ENCODE data around the gene CUX1. TPM values are rescaled to one million over a fixed set of nuclear protein-coding genes. Genes with fewer than 3 reads are reported as not detected.

Gene CUX1, protein sequence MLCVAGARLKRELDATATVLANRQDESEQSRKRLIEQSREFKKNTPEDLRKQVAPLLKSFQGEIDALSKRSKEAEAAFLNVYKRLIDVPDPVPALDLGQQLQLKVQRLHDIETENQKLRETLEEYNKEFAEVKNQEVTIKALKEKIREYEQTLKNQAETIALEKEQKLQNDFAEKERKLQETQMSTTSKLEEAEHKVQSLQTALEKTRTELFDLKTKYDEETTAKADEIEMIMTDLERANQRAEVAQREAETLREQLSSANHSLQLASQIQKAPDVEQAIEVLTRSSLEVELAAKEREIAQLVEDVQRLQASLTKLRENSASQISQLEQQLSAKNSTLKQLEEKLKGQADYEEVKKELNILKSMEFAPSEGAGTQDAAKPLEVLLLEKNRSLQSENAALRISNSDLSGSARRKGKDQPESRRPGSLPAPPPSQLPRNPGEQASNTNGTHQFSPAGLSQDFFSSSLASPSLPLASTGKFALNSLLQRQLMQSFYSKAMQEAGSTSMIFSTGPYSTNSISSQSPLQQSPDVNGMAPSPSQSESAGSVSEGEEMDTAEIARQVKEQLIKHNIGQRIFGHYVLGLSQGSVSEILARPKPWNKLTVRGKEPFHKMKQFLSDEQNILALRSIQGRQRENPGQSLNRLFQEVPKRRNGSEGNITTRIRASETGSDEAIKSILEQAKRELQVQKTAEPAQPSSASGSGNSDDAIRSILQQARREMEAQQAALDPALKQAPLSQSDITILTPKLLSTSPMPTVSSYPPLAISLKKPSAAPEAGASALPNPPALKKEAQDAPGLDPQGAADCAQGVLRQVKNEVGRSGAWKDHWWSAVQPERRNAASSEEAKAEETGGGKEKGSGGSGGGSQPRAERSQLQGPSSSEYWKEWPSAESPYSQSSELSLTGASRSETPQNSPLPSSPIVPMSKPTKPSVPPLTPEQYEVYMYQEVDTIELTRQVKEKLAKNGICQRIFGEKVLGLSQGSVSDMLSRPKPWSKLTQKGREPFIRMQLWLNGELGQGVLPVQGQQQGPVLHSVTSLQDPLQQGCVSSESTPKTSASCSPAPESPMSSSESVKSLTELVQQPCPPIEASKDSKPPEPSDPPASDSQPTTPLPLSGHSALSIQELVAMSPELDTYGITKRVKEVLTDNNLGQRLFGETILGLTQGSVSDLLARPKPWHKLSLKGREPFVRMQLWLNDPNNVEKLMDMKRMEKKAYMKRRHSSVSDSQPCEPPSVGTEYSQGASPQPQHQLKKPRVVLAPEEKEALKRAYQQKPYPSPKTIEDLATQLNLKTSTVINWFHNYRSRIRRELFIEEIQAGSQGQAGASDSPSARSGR (N-terminal part only)
- total RNA-seq (2014; rRNA removed; shearing (Covaris generic)) = 30.8 and 34.9 TPM in 2 replicates
- polyA plus RNA-seq (2014; cell fraction: nucleus; rRNA removed) = 9.7 and 11.7 TPM in 2 replicates

DNA sequence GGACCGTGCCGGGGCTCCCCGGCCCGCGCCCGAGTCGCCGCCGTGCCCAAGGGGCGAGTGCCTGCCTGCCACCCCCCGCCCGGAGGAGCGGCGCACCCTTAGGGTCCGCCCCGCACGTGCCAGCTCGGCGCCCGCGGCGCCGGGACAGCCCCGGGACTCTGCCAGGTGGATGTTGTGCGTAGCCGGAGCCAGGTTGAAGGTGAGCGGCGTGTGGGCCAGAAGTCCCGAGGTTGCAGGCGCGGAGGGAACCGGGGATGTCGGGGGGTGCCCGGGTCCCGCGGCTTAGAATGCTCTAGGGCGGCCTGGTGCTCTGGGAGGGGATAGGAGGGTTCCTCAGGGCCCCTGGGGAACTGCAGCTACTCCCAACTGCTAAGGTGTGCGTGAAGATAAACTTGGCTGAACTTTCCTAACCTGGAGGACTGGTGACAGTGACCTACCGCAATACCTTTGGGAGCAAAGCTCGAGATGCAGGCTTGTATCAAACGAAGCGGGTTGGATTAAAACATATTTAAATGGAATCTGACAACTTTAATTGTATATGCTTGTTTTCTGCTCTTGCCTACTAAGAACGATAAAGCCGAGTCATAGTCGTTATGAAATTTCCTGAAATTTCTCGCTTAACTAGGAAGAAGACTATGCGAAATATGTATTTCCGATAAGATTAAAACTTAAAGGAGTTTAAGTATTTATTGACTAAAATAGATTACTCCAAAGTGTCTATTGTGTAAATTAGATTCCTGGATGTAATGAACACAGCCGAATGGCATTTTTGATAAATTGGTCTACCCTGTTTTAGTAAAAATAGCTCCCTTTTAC lies at the start of gene CUX1:
CUX1 (plus strand) TSS at position 156 of the 816 bp plus-strand sequence; CDS start at position 170, 14 bp downstream.
- DNase-seq (ENCODE audit: extremely low read depth, low read depth) = no peak

DNA sequence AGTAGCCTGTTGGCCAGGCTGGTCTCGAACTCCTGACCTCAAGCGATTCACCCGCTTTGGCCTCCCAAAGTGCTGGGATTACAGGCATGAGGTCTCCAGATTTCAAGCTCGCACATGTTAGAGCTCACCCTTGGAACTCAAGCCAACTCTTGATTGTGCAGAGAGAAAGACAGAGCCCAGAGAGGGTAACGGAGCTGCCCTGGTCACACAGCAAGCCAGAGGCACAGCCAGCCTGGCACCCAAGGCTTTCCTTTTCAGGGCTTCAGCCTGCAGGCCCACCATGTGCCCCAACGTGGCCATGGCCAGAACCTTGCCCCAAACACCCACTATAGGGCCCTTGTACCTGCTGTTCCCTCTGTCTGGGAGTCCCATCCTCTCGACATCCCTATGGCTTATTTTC lies 49.1 kb upstream of the CUX1 start:
- no peak for DNase-seq (ENCODE audit: extremely low read depth, low read depth)

DNA sequence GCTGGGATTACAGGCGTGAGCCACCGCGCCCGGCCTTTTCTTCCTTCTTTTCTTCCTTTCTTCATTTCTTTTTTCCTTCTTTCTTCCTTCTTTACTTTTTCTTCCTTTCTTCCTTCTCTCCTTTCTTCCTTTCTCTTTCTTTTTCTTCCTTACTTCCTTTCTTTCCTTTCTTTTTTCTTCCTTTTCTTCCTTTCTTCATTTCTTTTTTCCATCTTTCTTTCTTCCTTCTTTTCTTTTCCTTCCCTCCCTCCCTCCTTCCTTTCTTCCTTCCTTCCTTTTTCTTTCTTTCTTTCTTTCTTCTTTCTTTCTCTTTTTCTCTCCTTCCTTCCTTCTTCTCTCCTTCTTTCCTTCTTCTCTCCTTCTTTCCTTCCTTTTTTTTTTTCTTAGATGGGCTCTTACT lies 47.0 kb upstream of the CUX1 start:
- no peak for DNase-seq (ENCODE audit: extremely low read depth, low read depth)

DNA sequence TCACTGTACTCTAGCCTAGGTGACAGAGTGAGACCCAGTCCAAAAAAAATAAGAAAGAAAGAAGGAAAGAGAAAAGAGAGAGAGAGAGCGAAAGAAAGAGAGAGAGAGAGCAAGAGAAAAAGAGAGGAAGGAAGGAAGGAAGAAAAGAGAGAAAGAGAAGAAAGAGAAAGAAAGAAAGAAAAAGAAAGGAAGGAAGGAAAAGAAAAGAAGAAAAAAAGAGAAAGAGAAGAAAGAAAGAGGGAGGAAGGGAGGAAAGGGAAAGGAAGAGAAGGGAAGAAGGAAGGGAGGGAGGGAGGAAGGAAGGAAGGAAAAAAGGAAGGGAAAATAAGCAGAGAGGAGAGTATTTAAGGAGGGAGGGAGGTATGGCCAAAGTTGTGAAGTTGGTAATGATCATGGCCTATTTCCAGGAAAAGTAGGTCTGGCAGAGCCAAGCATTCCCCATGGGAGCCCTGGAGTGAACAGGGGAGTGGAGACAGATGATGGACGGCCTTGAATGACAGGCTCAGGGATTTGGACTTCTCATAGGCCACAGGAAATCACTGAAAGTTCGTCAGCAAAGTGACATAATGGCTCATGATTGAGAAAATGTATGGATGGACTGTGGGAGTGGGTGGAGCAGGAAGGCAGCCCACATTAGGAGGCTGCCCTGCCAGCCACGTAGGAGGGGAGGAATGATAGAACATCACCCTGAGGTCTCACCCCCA lies 44.8 kb upstream of the CUX1 start:
- DNase-seq (ENCODE audit: extremely low read depth, low read depth) = no peak

DNA sequence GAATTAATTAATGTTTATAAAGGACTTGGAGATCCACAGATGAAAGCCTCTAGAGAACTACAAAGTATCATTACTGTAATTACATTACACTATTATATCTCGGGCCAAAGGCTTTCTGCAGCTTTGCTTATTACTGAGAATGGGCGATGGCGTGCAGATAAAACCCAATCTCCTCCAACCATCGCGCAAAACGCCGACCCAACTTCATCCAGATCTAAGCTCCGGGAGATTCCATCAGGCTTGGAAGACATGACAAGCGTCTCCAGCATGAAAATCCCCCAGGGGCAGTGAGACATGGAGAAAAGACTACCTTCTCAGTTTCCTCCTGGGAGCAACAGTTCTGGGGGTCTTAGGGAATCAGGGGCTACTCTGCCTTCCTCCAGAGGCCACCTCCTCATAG lies 42.2 kb upstream of the CUX1 start:
- DNase-seq (ENCODE audit: extremely low read depth, low read depth) = no peak

DNA sequence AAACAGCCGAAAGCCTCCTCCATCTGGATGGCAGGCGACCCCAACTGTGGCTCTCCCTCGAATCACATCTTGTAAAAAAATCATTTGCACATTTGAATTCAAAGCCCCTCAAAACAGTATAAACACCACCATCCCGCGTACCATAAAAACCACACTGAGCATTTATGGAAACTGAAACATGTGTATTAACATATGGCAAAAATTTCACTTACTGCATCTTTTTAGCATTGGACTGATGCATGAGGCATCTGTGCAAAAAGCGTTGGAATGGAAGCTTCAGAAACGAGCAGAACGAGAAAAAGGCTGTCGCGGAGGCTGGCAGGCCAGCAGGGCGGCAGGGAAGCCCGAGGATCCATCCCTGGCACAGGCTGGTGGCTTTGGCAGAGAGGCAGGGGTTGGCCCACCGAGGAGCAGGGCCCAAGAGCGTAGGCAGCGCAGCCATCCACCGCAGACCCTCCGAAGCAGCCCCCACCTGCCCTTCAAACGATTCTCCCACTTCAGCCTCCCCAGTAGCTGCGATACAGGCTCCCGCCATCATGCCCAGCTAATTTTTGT lies 39.3 kb upstream of the CUX1 start:
- DNase-seq (ENCODE audit: extremely low read depth, low read depth) = no peak

DNA sequence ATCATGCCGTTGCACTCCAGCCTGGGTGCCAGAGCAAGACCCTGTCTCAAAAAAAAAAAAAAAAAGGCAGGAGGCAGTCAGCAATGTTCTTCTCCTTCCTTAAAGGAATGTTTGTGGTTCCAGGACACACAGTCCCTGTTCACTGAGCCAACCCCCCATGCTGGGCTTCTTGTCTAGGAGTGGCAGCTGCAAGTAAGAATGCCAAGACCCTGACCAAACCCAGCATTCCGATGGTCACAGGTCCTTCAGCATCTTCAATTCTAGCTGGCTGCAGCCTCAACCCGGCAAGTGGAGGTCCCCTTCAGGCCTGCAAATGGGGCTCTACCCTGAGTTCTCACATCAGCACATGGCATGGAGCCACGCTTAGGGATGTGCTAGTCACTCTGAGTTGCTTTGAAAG lies 38.2 kb upstream of the CUX1 start:
- no peak for DNase-seq (ENCODE audit: extremely low read depth, low read depth)

DNA sequence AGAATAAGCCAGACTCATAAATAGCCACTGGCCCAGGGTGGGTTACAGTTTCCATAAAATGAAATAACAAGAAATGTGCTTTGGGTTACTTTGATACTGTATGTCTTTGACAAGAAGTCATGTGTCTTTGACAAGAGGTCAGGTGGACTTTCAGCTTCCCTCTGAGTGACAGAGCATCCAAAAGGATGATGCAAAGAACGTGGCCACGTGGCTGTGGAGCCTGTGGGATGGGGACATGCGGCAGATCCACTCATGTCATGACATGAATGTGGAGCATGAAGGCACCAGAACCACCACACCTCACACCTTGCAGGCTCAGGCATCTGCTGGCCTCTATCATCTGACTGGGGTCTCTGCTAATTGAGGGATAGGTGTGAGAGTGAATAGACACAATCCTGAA lies 37.1 kb upstream of the CUX1 start:
- no peak for DNase-seq (ENCODE audit: extremely low read depth, low read depth)

DNA sequence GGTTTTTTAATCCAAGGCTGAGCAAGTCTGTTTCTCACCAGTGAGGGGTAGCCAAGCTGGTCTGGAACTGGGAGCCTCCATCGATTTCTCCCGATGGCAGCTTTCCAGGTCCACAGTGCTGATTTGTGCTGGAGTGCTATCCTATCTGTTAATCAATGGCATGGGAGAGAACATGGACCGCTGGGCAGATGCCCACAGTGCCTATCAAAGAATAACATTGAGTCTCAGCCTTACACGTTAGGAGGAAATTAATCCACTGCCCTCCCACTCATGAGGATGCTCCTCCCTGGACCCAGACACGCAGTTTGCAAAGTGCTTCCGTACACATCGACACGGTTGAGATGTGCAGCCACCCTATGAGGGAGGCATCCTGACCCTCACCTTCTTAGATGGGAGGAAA lies 36.0 kb upstream of the CUX1 start:
- DNase-seq (ENCODE audit: extremely low read depth, low read depth) = no peak

DNA sequence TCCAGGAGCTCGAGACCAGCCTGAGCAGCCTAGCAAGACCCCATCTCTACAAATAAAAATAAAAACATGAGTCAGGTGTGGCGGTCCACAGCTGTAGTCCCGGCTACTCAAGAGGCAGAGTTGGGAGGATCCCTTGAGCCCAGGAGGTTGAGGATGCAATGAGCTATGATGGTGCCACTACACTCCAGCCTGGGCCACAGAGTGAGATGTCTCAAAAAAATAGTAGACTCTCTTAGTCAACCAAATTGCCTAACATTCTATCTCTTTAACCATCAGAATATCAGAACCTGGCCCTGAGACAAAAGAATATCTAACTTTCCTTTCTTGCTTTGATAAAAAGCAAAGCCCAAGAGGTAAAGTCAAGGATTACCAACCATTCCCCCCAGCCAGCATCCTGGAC lies 35.0 kb upstream of the CUX1 start:
- no peak for DNase-seq (ENCODE audit: extremely low read depth, low read depth)

DNA sequence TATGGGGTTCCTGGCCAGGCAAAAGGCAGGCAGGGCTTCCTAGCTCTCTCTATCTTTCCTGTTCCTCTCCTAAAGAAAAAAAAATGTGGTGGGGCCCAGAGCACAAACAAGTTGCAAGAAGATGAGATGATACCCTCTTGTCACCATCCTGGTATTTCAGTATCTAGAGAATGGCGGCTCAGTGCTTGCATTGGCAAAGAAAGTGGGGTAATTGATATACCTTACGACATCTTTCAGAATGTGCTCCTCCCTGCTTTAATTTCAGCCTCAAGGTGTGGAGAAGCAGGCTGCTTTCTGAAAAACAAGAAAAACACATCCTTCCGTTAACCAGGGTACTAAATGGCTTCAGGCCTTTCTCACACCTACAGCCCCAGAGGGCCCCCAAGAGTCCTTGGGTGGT lies 34.5 kb upstream of the CUX1 start:
- no peak for DNase-seq (ENCODE audit: extremely low read depth, low read depth)

DNA sequence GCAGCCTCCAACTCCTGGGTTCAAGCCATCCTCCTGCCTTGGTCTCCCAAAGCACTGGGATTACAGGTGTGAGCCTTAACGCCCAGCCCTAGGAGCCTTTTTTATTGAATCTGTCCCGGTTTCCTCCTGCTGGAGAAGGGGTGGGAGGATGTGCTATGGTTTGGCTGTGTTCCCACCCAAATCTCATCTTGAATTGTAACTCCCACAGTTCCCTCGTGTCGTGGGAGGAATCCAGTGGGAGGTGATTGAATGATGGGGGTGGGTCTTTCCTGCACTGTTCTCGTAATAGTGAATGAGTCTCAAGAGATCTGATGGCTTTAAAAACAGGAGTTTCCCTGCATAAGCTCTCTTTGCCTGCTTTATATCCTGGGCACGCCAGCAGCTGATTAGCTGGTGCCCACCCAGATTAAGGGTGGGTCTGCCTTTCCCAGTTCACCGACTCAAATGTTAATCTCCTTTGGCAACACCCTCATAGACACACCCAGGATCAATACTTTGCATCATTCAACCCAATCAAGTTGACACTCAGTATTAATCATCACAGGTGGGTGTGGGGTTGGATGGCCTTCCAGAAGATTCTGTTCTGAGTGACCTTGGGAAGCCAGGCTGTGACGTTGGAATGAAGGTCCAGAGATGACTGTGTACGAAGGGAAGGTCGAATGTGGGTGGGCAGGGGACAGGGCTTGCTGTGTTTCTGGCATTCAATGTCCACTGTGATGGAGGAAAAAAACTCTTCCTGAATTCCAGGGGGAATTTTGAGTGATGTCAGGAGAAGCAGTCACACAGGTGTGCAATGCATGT lies 33.8 kb upstream of the CUX1 start:
- no peak for DNase-seq (ENCODE audit: extremely low read depth, low read depth)

DNA sequence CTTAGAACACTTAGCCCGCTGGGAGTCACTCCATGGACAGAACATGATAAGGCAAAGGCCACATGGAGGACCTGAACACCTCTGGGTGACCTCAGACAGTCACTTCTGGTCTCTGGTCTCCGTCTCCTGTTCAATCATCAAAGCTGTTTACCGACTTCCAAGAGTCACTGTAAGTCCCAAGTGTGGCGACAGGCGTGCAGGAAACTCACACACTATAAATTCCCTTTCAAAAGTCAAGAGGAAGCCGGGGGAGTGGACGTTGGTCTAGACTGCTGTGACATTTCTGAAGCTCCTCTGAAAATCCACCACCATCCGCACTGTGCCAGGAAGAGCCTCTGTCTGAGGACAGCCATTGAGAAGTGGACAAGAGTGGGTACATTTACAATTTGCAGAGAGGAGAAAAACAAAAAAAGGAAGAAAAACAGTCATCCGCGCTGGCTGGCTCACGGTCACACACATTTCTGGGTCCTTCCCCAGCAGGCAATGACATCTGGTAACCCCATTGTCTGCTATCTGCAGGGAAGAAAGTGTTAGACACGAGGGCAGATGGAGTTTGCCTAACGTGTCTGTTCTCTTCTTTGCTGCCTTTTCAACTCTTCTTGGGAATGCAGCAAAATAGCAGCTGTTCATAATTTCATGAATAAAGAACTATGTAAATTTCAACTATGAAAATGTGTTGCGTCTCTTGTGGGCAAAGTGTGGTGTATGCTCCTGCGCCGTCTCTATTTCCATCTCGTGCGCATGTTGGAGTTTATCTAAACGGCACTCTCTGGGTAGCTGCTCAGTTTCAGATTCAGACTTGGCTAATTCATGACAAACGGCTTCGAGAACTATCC lies 32.9 kb upstream of the CUX1 start:
- no peak for DNase-seq (ENCODE audit: extremely low read depth, low read depth)

DNA sequence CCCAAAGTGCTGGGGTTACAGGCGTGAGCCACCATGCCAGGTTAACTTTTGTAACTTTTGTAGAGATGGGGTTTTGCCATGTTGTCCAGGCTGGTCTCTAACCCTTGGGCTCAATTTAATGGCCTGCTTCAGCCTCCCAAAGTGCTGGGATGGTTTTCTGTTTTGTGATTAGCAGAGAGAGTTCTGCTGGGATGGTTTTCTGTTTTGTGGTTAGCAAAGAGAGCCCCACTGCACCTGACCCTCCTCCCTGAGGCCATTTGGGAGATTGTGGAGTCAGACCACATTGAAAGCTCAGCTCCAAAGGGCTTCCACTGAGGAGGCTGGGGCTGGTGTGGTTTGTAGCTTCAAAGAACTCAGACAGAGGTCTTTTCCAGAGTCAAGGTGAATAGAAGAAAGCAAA lies 29.6 kb upstream of the CUX1 start:
- no peak for DNase-seq (ENCODE audit: extremely low read depth, low read depth)

DNA sequence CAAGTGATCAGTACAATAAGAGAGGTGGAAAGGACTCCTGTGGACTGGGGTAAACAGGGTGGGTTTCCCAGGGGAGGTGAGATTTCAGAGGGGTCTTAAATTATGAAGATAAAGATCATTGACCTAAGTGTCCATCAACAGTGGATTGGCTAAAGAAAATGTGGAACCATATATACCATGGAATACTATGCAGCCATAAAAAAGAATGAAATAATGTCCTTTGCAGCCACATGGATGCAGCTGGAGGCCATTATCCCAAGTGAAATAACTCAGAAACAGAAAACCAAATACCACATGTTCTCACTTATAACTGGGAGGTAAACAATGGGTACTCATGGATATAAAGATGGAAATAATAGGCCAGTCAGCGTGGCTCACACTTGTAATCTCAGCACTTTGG lies 28.9 kb upstream of the CUX1 start:
- no peak for DNase-seq (ENCODE audit: extremely low read depth, low read depth)

DNA sequence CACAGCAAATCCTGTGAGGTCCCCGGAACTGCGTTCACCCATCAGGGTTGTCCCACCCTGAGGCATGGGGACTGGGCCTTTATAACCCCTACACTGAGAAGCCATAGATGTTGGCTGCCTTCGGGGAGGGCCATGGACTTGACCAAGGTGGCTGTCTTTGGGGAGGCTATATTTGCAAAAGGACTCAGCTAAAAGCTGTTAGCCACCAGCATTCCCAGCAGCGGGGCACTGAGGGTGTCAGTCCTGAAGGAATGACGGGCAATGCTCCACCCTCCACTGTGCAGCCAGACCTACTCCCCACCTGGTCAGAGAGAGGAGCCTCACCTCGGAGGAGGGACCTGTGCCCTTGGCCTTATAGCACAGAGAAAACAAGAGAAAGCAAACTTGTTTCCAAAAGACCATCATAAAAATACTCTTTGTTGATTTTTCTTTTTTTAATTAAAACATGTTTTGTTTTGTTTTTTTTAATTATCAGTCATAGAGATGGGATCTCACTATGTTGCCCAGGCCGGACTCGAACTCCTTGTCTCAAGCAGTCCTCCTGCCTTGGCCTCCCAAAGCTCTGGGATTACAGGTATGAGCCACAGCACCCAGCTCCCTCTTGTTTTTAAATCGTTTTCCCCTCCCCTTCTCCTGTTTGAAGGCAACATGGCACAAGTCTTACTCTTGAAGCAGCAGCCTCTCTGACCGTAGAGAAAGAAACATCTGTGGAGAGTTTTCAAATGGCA lies 26.7 kb upstream of the CUX1 start:
- no peak for DNase-seq (ENCODE audit: extremely low read depth, low read depth)
